ENCODE results near the gene PLA2G12A.
"Not testable (repeated sequence)": the region's sequence is repeated elsewhere in the genome, so short reads cannot be mapped to it uniquely, and the experiment has no call there.

The PLA2G12A gene

GRCh38 chr4:109682875-109683274, 47.0 kb downstream of the PLA2G12A start:
- DNase-seq (ENCODE audit: low read depth in 2 of 3, low spot score in 2 of 3) = no peak

- DNase-seq (ENCODE audit: low read depth in 2 of 3, low spot score in 2 of 3) = not testable (repeated sequence)
Measured at GRCh38 chr4:109678925-109679324, 50.9 kb downstream of the PLA2G12A start.

GRCh38 chr4:109678472-109678871, 51.4 kb downstream of the PLA2G12A start:
- not testable (repeated sequence) for DNase-seq (ENCODE audit: low read depth in 2 of 3, low spot score in 2 of 3)

GRCh38 chr4:109676886-109677285, 53.0 kb downstream of the PLA2G12A start:
- no peak for DNase-seq (ENCODE audit: low read depth in 2 of 3, low spot score in 2 of 3)

- no peak for DNase-seq (ENCODE audit: low read depth in 2 of 3, low spot score in 2 of 3)
Measured at GRCh38 chr4:109675843-109676242, 54.0 kb downstream of the PLA2G12A start.

GRCh38 chr4:109675181-109675580, 54.7 kb downstream of the PLA2G12A start:
- DNase-seq (ENCODE audit: low read depth in 2 of 3, low spot score in 2 of 3) = no peak

GRCh38 chr4:109673303-109673702, 56.6 kb downstream of the PLA2G12A start:
- no peak for DNase-seq (ENCODE audit: low read depth in 2 of 3, low spot score in 2 of 3)

- DNase-seq (ENCODE audit: low read depth in 2 of 3, low spot score in 2 of 3) = no peak
Measured at GRCh38 chr4:109672169-109672930, 57.5 kb downstream of the PLA2G12A start.

- DNase-seq (ENCODE audit: low read depth in 2 of 3, low spot score in 2 of 3) = no peak
Measured at GRCh38 chr4:109671350-109671749, 58.5 kb downstream of the PLA2G12A start.

GRCh38 chr4:109665783-109666485, 63.9 kb downstream of the PLA2G12A start:
- no peak for DNase-seq (ENCODE audit: low read depth in 2 of 3, low spot score in 2 of 3)

- DNase-seq (ENCODE audit: low read depth in 2 of 3, low spot score in 2 of 3) = no peak
Measured at GRCh38 chr4:109662771-109663170, 67.1 kb downstream of the PLA2G12A start.

- DNase-seq (ENCODE audit: low read depth in 2 of 3, low spot score in 2 of 3) = no peak
Measured at GRCh38 chr4:109662116-109662515, 67.8 kb downstream of the PLA2G12A start.
